Trophoblast cell (in vitro differentiated cells and primary cell): ENCODE results near the gene WDFY3.

Experiments
- DNase-seq, 2 donors: peaks; one replicate each; pipeline ENCODE4 v3.0.0-alpha.2; 2016
- H2AFZ ChIP-seq: 2 replicates; pipeline ENCODE4 v1.6.1; 2013; ENCODE audit warnings: low read length, moderate library complexity, mild to moderate bottlenecking; ENCODE audit not compliant: insufficient read depth, poor library complexity
- H2AK5ac ChIP-seq: 2 replicates; pipeline ENCODE4 v1.6.1; 2013; ENCODE audit warnings: mild to moderate bottlenecking, low read length
- H2BK120ac ChIP-seq: 2 replicates; pipeline ENCODE4 v1.6.1; 2013; ENCODE audit warnings: low read length, mild to moderate bottlenecking, moderate library complexity; ENCODE audit not compliant: insufficient read depth, poor library complexity
- H2BK12ac ChIP-seq: 2 replicates; pipeline ENCODE4 v1.6.1; 2013; ENCODE audit warnings: mild to moderate bottlenecking, low read length, moderate library complexity
- H2BK5ac ChIP-seq: 2 replicates; pipeline ENCODE4 v1.6.1; 2013; ENCODE audit warnings: low read length, low read depth, moderate library complexity, mild to moderate bottlenecking; ENCODE audit not compliant: poor library complexity
- H3K14ac ChIP-seq: 2 replicates; pipeline ENCODE4 v1.6.1; 2013; ENCODE audit warnings: mild to moderate bottlenecking, low read length
- H3K18ac ChIP-seq: 2 replicates; pipeline ENCODE4 v1.6.1; 2013; ENCODE audit warnings: mild to moderate bottlenecking, low read length
- H3K23ac ChIP-seq: 2 replicates; pipeline ENCODE4 v1.6.1; 2013; ENCODE audit warnings: low read length
- H3K27ac ChIP-seq: 2 replicates; pipeline ENCODE4 v1.5.1; 2013; ENCODE audit warnings: low read depth, mild to moderate bottlenecking, inconsistent platforms, low read length, moderate library complexity
- H3K27me3 ChIP-seq: 2 replicates; pipeline ENCODE4 v1.6.1; 2013; ENCODE audit warnings: inconsistent platforms, mild to moderate bottlenecking, low read length, moderate library complexity; ENCODE audit not compliant: insufficient read depth
- H3K36me3 ChIP-seq, 2 experiments: 1 replicate in 1 of 2; 2 replicates in 1 of 2; pipeline ENCODE4 v1.6.1; 2013; ENCODE audit warnings: low read length in 2 of 2, mild to moderate bottlenecking in 2 of 2, moderate library complexity in 1 of 2; ENCODE audit not compliant: insufficient read depth in 2 of 2, control insufficient read depth in 1 of 2
- H3K4ac ChIP-seq: 2 replicates; pipeline ENCODE4 v1.6.1; 2013; ENCODE audit warnings: low read depth, mild to moderate bottlenecking, low read length, moderate library complexity
- H3K4me1 ChIP-seq, 2 experiments: 1 replicate in 1 of 2; 2 replicates in 1 of 2; pipeline ENCODE4 v1.6.1; 2013; ENCODE audit warnings: low read length in 2 of 2, mild to moderate bottlenecking in 2 of 2, moderate library complexity in 1 of 2; ENCODE audit not compliant: insufficient read depth in 2 of 2, control insufficient read depth in 1 of 2
- H3K4me2 ChIP-seq: 2 replicates; pipeline ENCODE4 v1.6.1; 2013; ENCODE audit warnings: inconsistent platforms, mild to moderate bottlenecking, low read length, moderate library complexity
- H3K4me3 ChIP-seq: 2 replicates; pipeline ENCODE4 v1.5.1; 2013; ENCODE audit warnings: mild to moderate bottlenecking, low read depth, low read length, inconsistent platforms
- H3K79me1 ChIP-seq: one replicate; pipeline ENCODE4 v1.6.1; 2013; ENCODE audit warnings: low read length
- H3K79me2 ChIP-seq: 2 replicates; pipeline ENCODE4 v1.6.1; 2013; ENCODE audit warnings: low read length, mild to moderate bottlenecking; ENCODE audit not compliant: control insufficient read depth, insufficient read depth, poor library complexity
- H3K9ac ChIP-seq: 2 replicates; pipeline ENCODE4 v1.6.1; 2013; ENCODE audit warnings: mild to moderate bottlenecking, low read length
- H3K9me3 ChIP-seq: 2 replicates; pipeline ENCODE4 v1.6.1; 2013; ENCODE audit warnings: low read depth, mild to moderate bottlenecking, control low read depth, inconsistent platforms, low read length; ENCODE audit not compliant: insufficient read depth
- H4K12ac ChIP-seq: 2 replicates; pipeline ENCODE4 v1.6.1; 2013; ENCODE audit warnings: low read depth, mild to moderate bottlenecking, low read length, moderate library complexity
- H4K8ac ChIP-seq: 2 replicates; pipeline ENCODE4 v1.6.1; 2013; ENCODE audit warnings: low read depth, mild to moderate bottlenecking, low read length, moderate library complexity
- H4K91ac ChIP-seq: one replicate; pipeline ENCODE4 v1.6.1; 2013; ENCODE audit warnings: low read depth, mild to moderate bottlenecking, low read length, moderate library complexity
- WGBS: extraction: QIAGEN DNeasy Blood & Tissue Kit; methylation state at CpG from one replicate; pipeline ENCODE4 v1.1.7; 2013; ENCODE audit warnings: missing lambda C conversion rate; ENCODE audit not compliant: insufficient read length, insufficient coverage; ENCODE audit errors: extremely low coverage; 5-methylcytosine and 5-hydroxymethylcytosine counted together

Gene WDFY3

GRCh38 chr4:84634961-84635360 lies 331.5 kb downstream of the WDFY3 start:
- no peak overlapping the region for H2AFZ ChIP-seq
- H2BK12ac ChIP-seq: no peak overlapping the region
- H3K18ac ChIP-seq: no peak overlapping the region
- H3K79me2 ChIP-seq: no peaks in the 10 kb centered on the region
- no peaks in the 10 kb centered on the region for H3K9me3 ChIP-seq
- no peak overlapping the region for H3K27ac ChIP-seq
- H3K23ac ChIP-seq: no peak overlapping the region
- H4K91ac ChIP-seq: no peak overlapping the region
- H4K8ac ChIP-seq: no peak overlapping the region
- no peak overlapping the region for H4K12ac ChIP-seq
- no peak overlapping the region for H2AK5ac ChIP-seq
- no peak for DNase-seq
- no peaks in the 10 kb centered on the region for H3K4me1 ChIP-seq
- H3K4me2 ChIP-seq: no peak overlapping the region
- H3K4ac ChIP-seq: no peak overlapping the region
- no peaks in the 10 kb centered on the region for H3K79me1 ChIP-seq
- H3K9ac ChIP-seq: no peak overlapping the region
- H3K14ac ChIP-seq: no peak overlapping the region
- no peaks in the 10 kb centered on the region for H3K27me3 ChIP-seq
- H3K4me3 ChIP-seq: no peak overlapping the region
- H3K36me3 ChIP-seq: peaks cover 2 to 9% of the 10 kb centered on the region in 2 experiments
- H2BK120ac ChIP-seq: no peak overlapping the region
- WGBS: no CpG with 5 or more reads among the region's 1 CpG
- H2BK5ac ChIP-seq: no peak overlapping the region

DNA sequence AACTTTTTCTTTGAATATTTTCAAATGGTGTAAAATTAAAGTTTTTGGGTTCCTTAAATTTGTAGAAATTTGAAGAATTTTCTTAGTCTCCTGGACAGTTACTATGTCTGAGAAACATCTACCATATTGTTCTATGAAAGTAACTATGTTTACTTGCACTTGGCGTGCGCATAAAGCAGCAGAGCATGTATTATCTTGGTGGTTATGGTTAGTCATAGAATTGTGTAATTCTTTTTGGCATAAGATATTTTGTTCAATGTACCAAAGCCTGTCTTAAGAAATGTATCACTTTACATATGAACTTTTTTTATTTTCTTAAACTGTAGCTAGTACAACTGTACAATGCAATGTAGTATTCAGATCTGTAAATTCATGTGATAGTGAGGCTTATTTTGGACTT lies 334.4 kb downstream of the WDFY3 start:
- WGBS: no CpG with 5 or more reads among the region's 2 CpGs
- H3K36me3 ChIP-seq: peaks cover 0 to 11% of the 10 kb centered on the region in 2 experiments
- H2BK120ac ChIP-seq: no peak overlapping the region
- no peaks in the 10 kb centered on the region for H3K79me1 ChIP-seq
- no peak overlapping the region for H4K91ac ChIP-seq
- no peak overlapping the region for H3K18ac ChIP-seq
- H3K9ac ChIP-seq: no peak overlapping the region
- H3K4me1 ChIP-seq: no peaks in the 10 kb centered on the region
- no peak overlapping the region for H2BK5ac ChIP-seq
- H2BK12ac ChIP-seq: no peak overlapping the region
- H2AFZ ChIP-seq: no peak overlapping the region
- DNase-seq: no peak
- H3K4me2 ChIP-seq: no peak overlapping the region
- H3K27me3 ChIP-seq: no peaks in the 10 kb centered on the region
- no peak overlapping the region for H3K14ac ChIP-seq
- no peaks in the 10 kb centered on the region for H3K9me3 ChIP-seq
- no peak overlapping the region for H3K4ac ChIP-seq
- no peak overlapping the region for H3K27ac ChIP-seq
- H3K79me2 ChIP-seq: no peaks in the 10 kb centered on the region
- no peak overlapping the region for H4K12ac ChIP-seq
- no peak overlapping the region for H3K4me3 ChIP-seq
- H2AK5ac ChIP-seq: no peak overlapping the region
- no peak overlapping the region for H4K8ac ChIP-seq
- H3K23ac ChIP-seq: no peak overlapping the region

- Histone ChIP-seq H2BK120ac (no peak overlapping the region), H2BK12ac (no peak overlapping the region), H3K36me3 (peaks cover 0 to 11% of the 10 kb centered on the region in 2 experiments), H4K12ac (no peak overlapping the region), H3K9me3 (no peaks in the 10 kb centered on the region), H2BK5ac (no peak overlapping the region), H2AFZ (no peak overlapping the region), H3K9ac (no peak overlapping the region), H3K4me1 (no peaks in the 10 kb centered on the region), H3K27me3 (no peaks in the 10 kb centered on the region), H3K14ac (no peak overlapping the region), H3K4me3 (no peak overlapping the region), H3K23ac (no peak overlapping the region), H4K8ac (no peak overlapping the region), H4K91ac (no peak overlapping the region), H3K4me2 (no peak overlapping the region), H3K27ac (no peak overlapping the region), H2AK5ac (no peak overlapping the region), H3K18ac (no peak overlapping the region), H3K79me1 (no peaks in the 10 kb centered on the region), H3K79me2 (no peaks in the 10 kb centered on the region), H3K4ac (no peak overlapping the region)
- no CpG with 5 or more reads among the region's 3 CpGs for WGBS
- DNase-seq: no peak
Observed at GRCh38 chr4:84631573-84631972, 334.9 kb downstream of the WDFY3 start.

- no peak overlapping the region for H2BK120ac ChIP-seq
- no peak overlapping the region for H3K27ac ChIP-seq
- H3K79me1 ChIP-seq: no peaks in the 10 kb centered on the region
- DNase-seq: no peak
- H3K9ac ChIP-seq: no peak overlapping the region
- no peak overlapping the region for H2AK5ac ChIP-seq
- no peaks in the 10 kb centered on the region for H3K27me3 ChIP-seq
- H3K36me3 ChIP-seq: peaks cover 0 to 2% of the 10 kb centered on the region in 2 experiments
- no peak overlapping the region for H3K18ac ChIP-seq
- no peaks in the 10 kb centered on the region for H3K4me1 ChIP-seq
- H3K4ac ChIP-seq: no peak overlapping the region
- no peaks in the 10 kb centered on the region for H3K9me3 ChIP-seq
- no peaks in the 10 kb centered on the region for H3K79me2 ChIP-seq
- H3K4me3 ChIP-seq: no peak overlapping the region
- H2BK5ac ChIP-seq: no peak overlapping the region
- no peak overlapping the region for H3K14ac ChIP-seq
- no peak overlapping the region for H3K4me2 ChIP-seq
- H3K23ac ChIP-seq: no peak overlapping the region
- no peak overlapping the region for H2AFZ ChIP-seq
- no peak overlapping the region for H4K12ac ChIP-seq
- H4K91ac ChIP-seq: no peak overlapping the region
- WGBS: no CpG with 5 or more reads among the region's 5 CpGs
- H2BK12ac ChIP-seq: no peak overlapping the region
- H4K8ac ChIP-seq: no peak overlapping the region
Observed at GRCh38 chr4:84626673-84627072, 339.8 kb downstream of the WDFY3 start.
